COLO668 (cell line): Measurements from ENCODE around the gene MS4A6A.
"Not testable (repeated sequence)": the region's sequence is repeated elsewhere in the genome, so short reads cannot be mapped to it uniquely, and the experiment has no call there.

Experiments
- DNase-seq: peaks from one replicate; lab custom pipeline; 2025; ENCODE audit not compliant: unreplicated experiment; lab: John Stamatoyannopoulos, UW

The MS4A6A gene

DNA sequence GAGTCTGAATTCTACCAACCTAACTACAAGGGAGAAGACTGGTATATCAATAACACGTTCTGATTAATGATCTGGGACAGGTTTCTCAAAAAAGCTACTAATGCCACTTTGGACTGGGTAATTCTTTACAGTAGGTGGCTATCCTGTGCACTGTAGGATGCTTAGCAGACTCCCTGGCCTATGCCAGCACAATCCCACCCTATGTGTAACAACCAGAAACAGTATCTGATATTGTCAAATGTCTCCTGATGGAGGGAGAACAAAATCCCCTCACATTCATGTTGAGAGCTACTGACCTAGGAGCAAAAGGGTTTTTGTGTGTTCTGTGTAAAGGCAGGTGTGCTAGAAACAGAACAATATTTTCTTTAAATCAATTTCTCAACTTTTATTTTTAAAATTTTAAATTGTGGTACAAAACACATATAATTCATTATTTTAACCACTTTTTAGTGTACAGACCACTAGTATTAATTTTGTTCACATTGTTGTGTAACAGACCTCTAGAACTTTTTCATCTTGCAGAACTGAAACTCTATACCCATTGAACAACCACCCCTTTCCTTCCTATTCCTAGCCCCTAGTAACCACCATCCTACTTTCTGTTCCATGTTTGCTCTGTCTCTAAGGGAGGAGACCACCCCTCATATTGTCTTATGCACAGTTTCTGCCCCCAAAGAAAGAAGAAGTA is 2.1 kb upstream of the MS4A6A start:
- no peak for DNase-seq

DNA sequence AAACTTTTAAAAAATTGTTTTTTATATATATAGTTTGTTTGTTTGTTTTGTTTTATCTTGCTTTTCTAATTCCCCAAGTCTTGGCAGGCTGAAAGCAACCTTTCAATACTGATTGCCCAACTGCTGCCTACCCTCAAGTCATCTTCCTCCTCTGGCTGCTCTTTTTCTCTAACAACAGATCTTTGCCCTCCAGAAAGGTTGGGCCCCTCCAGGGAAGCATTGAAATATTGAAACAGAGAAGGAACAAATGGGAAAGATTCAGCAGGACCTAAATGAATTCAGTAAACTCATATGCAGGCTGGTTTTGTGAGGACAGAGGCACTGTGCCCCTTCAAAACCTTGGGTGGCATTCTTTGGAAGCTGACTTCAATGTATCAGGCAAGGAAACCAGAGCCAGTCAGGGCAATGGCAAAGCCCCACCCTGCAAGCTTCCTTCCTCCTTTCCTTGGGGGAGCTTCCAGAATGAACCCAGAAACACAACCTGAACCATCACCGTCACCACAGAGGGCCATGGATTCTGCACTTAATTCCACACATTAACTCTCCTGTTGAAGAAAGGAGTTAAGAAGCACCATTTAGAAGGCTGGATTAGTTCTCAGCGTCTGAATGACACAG is 815 bp upstream of the MS4A6A start:
- DNase-seq, result no peak

DNA sequence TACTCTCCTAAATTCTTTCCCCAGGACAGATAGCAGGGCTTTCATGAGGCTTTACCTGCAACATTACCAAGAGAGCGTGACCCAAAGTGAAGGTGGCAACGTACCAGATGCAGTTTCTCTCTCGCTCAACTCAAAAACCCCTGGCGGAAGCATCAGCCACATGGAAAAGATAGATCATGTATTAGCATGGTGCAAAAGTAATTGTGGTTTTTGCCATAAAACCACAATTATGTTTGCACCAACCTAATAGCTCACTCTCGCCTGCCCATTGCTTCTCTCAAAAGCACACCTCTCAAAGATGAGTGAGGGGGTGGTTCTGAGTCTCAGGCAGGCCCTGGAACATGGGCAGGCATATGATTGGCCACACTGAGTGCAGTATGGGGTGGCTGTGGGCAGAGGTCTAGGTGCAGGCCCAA is 7.0 kb downstream of the MS4A6A start:
- no peak for DNase-seq

DNA sequence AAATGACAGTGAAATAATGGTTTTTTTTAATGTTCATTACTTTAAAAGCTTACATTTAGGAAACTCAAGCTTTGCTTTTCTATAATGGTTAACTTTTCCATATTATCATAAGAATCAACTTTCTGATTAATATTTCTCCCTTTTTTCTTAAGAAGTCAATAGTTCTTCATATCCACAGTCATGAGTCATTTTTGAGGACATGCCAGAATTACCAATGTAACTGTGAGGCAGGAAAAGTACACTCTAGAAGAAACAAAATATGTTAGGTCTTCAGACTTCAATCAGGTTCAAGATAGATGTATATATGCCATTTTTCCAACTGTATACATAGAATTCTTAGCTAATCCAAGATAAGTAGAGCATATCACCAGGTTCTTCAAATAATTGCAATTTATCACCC is 10.9 kb downstream of the MS4A6A start:
- DNase-seq, result no peak

DNA sequence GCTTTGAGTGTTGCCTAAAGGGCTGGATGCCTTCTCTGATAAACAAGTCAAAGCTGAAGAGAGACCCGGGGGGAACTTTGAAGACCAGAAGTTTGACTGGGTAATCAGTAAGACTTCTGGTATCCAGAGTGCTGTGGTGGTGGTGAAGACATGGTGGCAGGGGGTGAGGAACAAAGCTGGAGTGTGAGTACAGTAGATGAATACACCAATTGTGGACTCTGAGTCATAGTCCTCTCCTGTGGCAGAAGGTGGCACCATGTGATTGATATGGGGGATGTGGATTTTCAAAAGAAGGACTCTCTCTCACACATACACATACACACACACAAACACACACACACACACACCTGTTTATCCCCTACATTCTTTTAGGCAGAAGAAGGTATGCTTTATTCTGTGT is 12.3 kb downstream of the MS4A6A start:
- no peak for DNase-seq

DNA sequence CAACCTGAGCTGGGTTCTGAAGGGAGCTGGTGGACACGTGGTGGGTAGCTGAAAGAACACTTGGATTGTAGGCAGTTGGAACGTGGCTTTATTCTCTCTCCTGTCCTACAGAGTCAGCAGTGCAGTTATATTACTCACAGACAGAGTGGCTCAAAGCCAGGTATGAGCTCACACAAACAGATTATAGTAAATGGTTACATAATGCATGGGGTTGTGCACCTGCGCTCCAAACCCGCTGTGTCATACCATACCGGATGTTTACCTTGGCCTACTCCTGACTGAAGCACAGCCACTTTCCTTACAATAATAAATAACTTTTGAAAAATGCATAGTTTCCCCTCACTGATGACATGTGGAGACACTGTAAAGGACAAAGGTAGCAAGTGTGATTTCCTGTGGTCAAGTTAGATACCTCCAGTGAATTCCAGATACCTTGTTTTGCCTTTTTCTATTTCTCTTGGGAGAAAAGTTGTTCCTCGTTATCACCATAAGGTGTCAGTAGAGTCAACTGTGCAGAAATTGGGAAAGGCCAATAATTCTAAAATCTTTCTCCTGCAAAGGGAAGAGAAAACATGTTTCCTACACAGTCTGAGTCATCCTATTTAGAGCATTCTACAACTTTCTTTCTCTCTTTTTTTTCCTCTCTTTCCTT is 13.5 kb downstream of the MS4A6A start:
- peak; percentile 31 for DNase-seq

DNA sequence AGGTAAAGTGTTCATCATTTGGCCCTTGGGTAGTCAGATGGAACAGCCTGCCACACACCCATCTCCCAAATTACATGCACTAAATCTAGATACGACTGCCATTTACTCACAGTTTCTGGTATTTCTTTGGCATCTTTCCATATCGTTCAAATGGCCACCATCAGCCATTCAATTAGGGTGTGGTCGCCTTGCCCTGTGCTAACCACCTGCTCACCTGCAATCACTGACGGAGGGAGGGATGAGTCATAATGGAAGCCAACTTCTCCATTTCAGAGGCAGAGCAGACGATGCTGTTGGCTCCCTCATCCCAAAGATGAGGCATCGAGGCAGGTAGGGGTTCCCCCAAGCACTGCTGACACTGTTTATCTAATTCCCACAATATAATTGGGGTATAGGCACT is 14.6 kb downstream of the MS4A6A start:
- no peak for DNase-seq

DNA sequence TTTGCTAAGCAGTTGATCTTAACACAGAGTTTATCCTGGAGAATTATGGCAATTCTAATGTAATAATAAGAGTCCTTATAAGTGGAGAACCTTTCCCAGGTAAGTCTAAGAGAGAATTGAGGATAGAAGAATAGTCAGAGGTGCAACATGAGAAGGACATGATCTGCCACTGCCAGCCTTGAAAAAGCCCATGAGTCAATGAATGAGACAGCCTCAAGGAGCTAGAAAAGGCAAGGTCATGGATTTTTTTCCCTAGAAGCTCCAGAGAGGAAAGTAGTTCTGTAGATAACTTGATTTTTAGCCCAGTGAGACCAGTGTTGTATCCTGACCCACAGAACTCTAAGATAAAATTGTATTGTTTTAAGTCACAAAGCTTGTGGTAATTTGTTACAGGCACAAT is 16.9 kb downstream of the MS4A6A start:
- DNase-seq, result no peak

DNA sequence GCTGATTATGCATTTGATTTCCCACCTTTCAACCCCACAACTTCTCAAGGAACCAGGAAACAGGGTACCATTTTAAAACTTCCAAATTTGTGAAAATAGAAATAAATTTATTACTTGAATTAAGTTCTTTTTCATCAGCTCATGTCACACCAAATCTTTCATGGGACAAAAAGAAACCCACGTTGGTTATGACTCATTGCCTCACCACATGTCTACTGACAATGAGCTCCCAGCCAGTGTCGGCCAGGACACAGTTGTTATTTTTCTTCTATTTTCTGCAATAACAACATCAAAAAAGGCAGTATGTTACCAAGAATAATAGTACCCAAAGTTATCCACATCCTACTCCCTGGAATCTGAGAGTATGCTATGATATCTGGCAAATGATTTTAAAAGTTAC is 17.3 kb downstream of the MS4A6A start:
- no peak for DNase-seq

DNA sequence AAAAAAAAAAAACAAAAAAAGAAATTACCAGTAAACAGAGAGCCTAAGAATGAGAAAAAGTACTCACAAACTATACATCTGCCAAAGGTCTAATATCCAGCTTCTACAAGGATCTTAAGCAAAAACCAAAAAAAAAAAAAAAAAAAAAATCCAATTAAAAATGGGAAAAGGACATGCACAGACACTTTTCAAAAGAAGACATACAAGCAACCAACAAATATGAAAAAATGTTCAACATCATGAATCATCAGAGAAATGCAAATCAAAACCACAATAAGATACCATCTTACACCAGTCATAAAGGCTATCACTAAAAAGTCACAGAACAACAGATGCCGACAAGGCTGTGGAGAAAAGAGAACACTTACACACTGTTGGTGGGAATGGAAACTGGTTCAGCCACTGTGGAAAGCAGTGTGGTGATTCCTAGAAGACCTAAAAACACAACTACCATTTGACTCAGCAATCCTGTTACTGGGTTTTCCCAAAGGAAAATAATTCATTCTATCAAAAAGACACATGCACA is 18.3 kb downstream of the MS4A6A start:
- DNase-seq, result no peak

DNA sequence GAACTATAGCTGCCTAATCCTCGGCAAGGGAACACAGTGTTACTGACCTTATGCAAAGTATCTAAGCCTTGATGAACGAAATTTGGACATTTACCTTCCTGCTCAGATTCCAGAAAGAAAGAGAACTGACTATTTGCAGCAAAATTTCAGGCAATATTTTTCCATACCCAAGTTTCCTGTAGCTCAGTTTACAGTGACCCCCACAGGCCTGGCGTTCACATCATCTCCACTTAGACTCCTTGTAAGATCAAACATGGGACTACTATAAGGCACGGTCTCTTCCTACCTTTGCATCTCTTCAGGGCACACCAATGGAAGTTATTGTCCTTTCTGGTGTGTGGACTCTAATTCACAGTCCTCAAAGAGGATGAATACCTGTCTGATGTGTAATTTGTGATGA is 21.1 kb downstream of the MS4A6A start:
- DNase-seq, result no peak

DNA sequence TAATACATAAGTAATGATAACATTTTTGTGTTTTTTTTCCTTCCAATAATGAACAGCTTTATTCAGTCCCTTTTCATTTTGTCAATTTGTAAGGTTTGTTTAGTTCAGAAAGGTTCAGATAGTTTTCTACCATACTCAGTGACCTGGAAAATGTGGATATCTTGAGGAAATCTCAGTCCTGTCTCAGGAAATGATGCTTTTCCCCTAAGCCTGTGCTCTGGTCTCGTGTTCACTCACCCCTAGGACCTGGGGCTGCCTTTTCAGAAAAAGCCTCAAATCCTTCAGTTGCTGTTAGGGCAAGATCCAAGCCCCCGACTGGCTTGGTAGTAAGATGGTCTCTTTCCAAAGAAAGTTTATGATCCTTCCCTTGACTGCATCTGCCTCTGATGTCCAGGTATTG is 21.8 kb downstream of the MS4A6A start:
- no peak for DNase-seq

DNA sequence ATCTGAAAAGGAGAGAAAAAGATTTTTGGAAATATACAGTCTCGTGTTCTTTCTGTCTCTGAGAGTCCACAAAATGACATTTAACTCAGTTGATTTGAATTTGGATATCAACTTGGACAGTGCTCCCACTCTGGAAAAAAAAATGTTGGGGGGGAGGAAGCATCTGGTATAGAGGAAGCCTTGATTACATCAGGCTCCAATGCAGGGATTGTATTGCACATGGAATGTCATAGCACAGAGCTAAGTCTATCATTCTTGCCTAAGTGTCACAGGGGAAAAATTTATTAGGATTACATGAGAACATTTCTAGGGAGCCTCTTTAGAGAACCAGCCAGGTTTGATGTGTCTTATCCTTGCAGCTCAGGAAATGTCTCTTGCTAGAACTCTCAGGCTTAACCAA is 23.0 kb downstream of the MS4A6A start:
- no peak for DNase-seq

DNA sequence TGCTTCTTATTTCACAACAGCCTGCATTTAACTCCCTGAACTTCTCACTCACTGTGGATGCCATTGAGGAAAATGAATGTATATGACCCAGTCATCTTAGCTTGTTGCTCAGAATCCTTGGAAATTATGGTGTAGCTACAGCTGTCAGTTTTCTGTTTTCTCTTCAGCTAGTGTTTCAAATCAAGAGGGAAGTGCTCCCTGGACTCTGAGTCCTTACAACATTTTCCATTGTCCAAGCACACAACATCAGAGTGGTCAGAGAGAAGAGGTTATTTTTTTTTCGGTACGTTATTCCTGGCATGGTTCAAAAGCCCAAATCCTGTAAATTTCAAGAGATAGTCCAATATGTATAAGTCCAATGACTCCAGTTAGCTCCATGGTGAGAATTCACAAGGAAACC is 23.6 kb downstream of the MS4A6A start:
- DNase-seq, result no peak

DNA sequence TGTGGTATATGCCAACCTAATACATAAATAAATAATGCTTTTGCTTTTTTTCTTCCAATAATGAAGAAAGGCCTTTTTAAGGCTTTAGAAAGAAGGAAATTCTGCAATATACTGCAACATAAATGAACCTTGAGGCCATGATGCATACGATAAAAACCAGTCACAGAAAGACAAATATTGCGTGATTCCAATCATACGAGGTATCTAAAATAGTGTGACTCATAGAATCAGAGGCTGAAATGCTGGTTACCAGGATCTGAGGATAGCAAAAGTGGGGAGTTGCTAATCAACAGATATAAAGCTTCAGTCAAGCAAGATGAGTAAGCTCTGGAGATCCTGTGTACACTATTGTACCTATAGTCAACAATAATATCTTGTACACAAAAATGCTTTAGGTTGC is 24.2 kb downstream of the MS4A6A start:
- no peak for DNase-seq

DNA sequence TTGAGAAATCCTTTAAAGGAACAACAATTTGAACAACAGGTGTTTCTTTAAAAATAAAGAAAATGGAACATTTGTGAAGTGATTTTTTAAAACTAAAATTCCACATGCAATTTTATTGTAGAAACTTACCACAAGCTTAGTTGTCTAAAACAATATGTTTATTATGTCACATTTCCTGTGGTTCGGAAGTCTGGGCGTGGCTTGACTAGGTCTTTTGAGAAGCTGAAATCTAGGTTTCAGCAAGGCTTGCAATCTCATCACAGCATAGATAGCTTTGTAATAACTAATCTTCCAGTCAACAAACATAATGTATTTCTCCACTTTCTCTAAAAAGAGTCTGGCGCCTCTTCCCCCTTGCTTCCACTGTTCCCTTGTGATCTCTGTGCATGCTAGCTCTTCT is 27.0 kb downstream of the MS4A6A start:
- DNase-seq, result no peak

DNA sequence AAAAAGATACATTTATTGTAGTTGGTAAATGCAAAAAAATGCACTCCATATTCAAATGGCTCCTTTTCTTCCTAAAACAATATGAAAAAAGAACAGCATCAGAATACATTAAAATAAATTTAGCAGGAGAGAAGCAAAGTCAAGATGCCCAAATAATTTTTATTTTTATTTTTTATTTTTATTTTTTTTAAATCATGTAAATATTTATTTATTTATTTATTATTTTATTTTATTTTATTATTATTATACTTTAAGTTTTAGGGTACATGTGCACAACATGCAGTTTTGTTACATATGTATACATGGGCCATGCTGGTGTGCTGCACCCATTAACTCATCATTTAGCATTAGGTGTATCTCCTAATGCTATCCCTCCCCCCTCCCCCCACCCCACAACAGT is 30.2 kb downstream of the MS4A6A start:
- DNase-seq, result not testable (repeated sequence)

DNA sequence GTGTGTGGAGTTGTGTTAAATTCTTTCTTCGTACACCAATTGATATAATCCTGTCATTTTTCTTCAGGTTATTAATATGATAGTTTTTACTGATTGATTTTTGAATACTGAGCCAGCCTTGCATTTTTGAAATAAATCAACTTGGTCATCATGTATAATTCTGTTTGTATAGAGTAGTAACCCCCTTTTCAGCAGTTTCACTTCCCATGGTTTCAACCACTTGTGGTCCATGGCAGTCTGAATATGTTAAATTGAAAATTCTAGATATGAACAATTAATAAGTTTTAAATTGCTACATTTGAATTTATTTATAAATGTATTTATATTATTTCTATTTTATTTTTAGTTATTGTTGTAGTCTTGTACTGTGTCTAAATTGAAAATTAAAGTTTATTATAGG is 32.6 kb downstream of the MS4A6A start:
- DNase-seq, result no peak

DNA sequence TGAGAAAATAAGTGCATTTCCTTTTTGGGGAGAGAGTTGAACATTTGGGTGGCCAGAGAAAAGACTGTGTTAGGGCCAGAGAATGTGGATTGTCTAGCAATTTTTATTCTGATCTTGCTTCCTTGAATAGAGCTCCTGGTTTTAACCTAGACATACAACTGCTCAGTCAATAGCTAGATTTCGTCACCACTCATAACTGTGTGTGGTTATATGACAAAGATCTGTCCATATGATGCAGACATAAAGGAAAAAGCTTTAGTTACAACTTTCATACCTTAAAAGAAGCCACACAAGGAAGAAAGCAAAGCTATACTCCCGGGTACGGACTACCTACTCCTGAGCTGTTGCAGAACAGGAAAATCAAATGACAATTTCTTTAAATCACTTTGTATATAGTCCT is 37.2 kb downstream of the MS4A6A start:
- DNase-seq, result no peak

DNA sequence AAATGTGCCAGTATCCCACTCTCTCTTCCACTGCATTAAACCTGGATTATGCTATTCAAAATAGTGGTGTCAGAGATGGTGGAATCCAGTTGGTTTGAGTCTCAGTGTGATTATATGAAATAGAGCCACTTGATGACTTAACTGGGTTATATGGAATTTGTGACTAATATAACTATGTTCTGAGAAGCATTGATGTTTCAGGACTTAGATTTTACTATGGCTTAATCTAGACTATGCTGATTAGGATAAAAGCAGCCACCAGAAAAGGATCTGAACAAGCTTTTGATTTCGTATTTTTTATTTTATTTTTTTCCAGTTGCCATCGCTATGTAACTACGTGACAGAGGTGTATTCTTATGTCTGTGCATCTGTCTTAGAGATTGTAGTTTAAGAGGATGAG is 39.1 kb downstream of the MS4A6A start:
- DNase-seq, result no peak

DNA sequence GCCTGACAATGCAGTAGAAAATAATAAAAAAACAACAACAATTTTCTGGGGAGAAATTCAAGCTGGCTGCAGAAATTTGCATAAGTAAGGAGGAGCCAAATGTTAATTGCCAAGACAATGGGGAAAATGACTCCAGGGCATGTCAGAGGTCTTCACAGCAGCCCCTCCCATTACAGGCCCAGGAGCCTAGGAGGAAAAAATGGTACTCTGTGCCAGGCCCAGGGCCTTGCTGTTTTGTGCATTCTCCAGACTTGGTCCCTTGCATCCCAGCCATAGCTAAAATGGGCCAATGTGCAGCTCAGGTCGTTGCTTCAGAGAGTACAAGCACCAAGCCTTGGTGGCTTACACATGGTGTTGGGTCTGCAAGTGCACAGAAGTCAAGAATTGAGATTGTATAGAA is 49.0 kb downstream of the MS4A6A start:
- no peak for DNase-seq

DNA sequence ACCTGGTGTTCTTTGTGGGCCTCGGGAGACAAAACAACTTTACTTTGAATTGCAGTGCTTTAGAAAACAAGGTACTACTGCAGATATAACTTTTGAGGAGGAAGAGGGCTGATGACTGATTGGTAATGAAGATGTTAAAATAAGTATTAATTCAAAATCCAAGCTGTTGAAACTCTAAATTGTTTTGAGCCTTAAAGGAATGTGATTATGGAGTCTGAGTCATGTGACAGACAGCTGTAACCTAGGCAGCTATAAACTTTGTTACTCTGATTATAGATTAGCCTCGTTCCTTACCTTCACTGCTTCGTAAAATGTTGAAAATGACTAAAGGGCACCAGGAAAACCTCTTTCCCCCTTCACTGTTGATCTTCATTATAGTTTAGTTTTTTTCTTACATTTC is 51.0 kb downstream of the MS4A6A start:
- no peak for DNase-seq
